Measurements from ENCODE around the gene VAMP8. TPM values are rescaled to one million over a fixed set of nuclear protein-coding genes. Genes with fewer than 3 reads are reported as not detected.

Gene VAMP8
- total and polyA plus RNA-seq, 2 of the 8 experiments (the other 6 are each of a cell fraction or from before 2014, with no cell fraction given), result 34.4 to 69.7 TPM

GRCh38 chr2:85537600-85538506 is 39.5 kb upstream of the VAMP8 start (continued):
- TF ChIP-seq CHD7 (IDR thresholded peaks at IDR 0.05; ENCODE audit: insufficient replicate concordance, low read length) (no peak), RBBP5 (IDR thresholded peaks at IDR 0.05; ENCODE audit: borderline replicate concordance, low read depth, low read length) (no peak; the same call in 1 of the 2 replicates), CBX5 (IDR thresholded peaks at IDR 0.05; ENCODE audit: low read depth, low read length) (no peak), BACH1 (IDR thresholded peaks at IDR 0.05; ENCODE audit: low read length) (no peak), TAF7 (optimal IDR thresholded peaks at IDR 0.05; ENCODE audit: borderline replicate concordance, low read depth, low read length) (peak; percentile 80), ATF3 (IDR thresholded peaks at IDR 0.05; ENCODE audit: insufficient read depth, low read depth, low read length) (no peak), NANOG (IDR thresholded peaks at IDR 0.05; ENCODE audit: insufficient read depth, low read depth, low read length, poor library complexity, severe bottlenecking) (no peak), GTF2F1 (IDR thresholded peaks at IDR 0.05; ENCODE audit: borderline replicate concordance, low read depth, low read length) (no peak; the same call in 1 of the 2 replicates)

All from H1 (cell line).